ELR (cell line): ENCODE measurements around the gene PLAAT5.
"Not testable (repeated sequence)": the region's sequence is repeated elsewhere in the genome, so short reads cannot be mapped to it uniquely, and the experiment has no call there.

Source experiments
- DNase-seq: peaks from one replicate; pipeline ENCODE4 v3.0.0-alpha.2; 2015; ENCODE audit warnings: low read depth

The PLAAT5 gene, protein sequence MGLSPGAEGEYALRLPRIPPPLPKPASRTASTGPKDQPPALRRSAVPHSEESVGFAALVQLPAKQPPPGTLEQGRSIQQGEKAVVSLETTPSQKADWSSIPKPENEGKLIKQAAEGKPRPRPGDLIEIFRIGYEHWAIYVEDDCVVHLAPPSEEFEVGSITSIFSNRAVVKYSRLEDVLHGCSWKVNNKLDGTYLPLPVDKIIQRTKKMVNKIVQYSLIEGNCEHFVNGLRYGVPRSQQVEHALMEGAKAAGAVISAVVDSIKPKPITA

GRCh38 chr11:63490551-63491239, at the start of gene PLAAT5:
Gene PLAAT5 (minus strand): TSS chr11:63491167. CDS start chr11:63491034, 133 bp downstream.
- peak; percentile 31 for DNase-seq

DNA sequence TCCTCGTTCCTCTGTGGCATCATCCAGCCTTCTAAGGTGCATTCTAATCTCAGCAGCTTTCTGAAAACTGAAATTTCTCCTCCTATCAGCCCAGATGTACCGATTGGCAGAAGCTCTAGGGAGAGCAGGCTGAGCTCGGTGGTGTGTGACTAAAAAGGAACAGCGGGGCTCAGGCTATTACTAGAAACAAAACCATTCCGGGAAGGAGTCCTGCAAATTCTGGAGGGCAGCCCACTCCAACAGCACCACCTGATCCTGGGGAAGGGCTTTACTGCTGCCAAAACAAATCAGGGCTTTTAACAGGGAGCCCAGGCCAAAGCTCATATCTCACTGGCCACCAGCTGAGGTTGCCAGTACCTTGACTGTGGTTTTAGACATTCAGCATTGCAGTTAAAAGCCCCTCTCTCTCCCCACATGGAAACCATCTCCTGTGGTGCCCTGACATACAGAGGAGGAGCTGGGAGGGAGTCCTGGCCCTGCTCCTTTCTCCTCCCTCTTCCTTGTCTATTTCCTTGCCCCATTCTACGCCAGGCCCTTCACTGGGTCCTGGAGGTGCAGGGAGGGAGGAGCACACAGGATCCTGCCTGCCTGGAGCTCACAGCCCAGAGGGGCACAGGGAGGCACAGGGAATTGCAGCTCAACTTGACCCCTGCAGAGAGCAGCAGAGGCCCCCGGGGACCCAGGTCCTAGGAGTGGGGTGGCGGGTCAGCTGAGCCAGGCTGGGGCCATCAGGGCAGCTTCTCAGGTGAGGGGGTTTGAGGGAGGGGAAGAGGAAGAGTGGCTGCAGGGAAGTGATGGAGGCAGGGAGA, 46.5 kb upstream of the PLAAT5 start:
- DNase-seq, result peak; percentile 14

DNA sequence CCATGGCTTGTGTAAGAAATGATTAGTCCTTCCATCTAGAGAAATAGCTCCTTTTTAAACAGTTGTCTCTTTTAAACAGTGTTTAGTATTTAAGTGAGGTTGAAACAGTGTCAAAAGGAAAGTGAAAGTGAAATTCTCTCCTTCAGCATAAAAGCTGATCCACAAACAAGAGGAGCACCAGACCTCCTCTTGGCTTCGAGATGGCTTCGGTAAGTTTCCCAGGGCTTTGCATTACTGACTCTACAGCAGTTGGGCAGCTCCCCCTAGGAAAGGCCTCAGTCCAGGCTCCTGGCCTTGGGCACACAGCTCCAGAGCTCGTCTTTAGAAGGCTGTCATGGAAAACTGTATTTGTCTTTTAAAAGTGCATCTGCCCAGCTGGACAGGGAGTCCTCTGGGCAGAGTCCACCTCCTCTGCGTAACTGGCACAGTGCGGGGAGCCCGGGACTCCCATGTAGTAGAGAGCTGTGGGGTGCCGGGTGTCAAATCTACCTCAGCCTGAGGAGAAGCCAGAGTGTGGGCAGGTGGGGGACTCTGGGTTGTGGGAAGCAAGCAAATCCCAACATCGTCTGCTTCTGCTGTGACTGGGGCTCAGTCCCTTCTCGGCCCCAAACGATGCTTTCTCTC, 45.8 kb upstream of the PLAAT5 start, which contains the start of gene PLAAT4:
Gene PLAAT4, plus strand, starts transcription at position 140 of the 624 bp plus-strand sequence. Its CDS starts 61 bp downstream, at position 201.
- DNase-seq, result peak; percentile 51

GRCh38 chr11:63535734-63536133, 44.8 kb upstream of the PLAAT5 start:
- peak; percentile 42 for DNase-seq

- no peak for DNase-seq
Measured at GRCh38 chr11:63534895-63535461, 44.0 kb upstream of the PLAAT5 start.

DNA sequence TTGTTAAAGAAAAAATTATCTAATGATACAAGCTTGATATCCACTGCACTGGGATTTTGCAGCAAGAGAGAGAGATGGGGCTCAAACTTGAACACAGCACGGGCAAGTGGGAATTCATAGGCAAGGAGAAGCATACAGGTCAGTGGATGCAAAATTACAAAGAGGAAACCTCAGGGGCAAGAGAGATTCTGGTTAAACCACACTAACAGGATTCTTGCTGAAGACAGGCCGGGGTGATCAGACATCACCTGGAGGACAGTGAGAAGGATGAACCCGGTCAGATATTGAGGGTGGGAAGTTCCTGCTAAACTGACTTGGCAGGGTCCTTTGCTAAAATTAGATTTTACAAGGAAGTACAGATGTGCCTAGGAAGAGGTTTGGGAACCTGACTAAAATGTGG, 43.1 kb upstream of the PLAAT5 start:
- DNase-seq, result no peak

GRCh38 chr11:63532799-63533475, 42.0 kb upstream of the PLAAT5 start:
- peak; percentile 11 for DNase-seq

GRCh38 chr11:63532117-63532516, 41.1 kb upstream of the PLAAT5 start:
- no peak for DNase-seq

DNA sequence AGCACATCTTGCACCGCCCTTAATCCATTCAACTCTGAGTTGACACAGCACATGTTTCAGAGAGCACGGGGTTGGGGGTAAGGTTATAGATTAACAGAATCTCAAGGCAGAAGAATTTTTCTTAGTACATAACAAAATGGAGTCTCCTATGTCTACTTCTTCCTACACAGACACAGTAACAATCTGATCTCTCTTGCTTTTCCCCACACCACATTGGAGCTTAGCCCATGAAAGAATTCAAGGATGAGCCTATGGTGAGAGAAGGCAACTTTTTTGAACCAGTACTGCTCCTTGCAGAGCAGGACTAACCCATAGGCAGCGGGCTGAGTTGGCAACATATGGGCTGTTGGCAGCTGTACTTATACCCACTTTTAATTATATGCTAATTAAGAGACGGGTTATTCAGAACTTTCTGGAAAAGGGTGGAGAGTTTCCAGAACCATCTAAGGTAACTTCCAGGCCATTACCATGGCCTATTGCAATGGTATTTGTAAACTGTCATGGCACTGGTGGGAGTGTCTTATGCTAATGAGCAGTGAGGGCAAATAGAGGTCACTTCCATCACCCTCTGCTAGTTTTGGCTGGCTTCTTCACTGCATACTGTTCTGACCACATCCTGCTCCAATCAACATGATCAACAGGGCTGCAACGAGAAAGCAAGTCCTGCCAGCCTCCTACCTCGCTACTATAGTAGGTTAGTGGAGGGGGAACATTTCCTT, 40.3 kb upstream of the PLAAT5 start:
- peak; percentile 79 for DNase-seq

DNA sequence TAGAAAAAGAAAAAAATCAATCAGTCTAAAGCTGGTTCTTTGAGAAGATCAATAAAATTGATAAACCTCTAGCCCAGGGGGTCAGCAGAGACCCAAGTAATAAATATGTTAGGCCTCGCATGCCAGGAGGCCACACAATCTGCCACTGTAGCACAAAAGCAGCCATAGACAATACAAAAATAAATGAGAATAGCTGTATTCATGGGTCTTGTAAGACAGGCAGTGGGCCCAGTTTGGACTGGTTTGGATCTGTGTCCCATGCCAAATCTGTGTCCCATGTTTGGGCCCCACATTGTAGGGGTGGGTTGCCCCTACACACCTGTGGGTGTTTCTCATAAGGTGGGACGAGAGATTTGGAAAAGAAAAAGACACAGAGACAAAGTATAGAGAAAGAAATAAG, 39.1 kb upstream of the PLAAT5 start:
- no peak for DNase-seq

GRCh38 chr11:63529373-63529772, 38.4 kb upstream of the PLAAT5 start:
- not testable (repeated sequence) for DNase-seq

DNA sequence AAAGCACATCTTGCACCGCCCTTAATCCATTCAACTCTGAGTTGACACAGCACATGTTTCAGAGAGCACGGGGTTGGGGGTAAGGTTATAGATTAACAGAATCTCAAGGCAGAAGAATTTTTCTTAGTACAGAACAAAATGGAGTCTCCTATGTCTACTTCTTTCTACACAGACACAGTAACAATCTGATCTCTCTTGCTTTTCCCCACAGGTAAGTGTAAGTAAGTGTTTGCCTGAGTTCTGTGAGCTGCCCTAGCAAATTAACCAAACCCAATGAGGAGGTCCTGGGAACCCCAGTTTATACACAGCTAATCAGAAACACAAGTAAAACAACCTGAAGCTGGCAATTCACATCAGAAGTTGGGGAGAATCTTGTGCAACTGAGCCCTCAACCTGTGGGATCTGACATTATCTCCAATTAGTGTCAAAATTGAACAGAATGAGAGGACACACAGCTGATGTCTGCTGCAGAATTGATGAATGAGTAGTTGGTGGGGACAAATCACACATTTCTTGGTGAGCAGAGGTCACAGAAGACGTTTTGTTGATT, 37.8 kb upstream of the PLAAT5 start:
- not testable (repeated sequence) for DNase-seq

- DNase-seq, result not testable (repeated sequence)
Measured at GRCh38 chr11:63528156-63528555, 37.2 kb upstream of the PLAAT5 start.

DNA sequence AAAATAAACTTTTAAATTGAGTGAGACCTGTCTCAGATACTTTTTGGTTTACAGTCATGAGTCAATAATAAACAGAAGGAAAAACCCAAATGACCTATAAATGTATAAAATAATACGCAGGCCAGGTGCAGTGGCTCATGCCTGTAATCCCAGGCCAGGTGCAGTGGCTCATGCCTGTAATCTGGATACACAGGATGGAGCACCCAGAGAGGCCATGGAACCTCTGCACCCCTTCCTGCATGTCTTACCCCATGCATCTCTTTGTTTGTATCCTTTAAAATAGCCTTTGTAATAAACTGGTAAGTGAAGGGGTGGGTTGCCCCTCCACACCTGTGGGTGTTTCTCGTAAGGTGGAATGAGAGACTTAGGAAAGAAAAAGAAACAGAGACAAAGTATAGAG, 36.7 kb upstream of the PLAAT5 start:
- no peak for DNase-seq

DNA sequence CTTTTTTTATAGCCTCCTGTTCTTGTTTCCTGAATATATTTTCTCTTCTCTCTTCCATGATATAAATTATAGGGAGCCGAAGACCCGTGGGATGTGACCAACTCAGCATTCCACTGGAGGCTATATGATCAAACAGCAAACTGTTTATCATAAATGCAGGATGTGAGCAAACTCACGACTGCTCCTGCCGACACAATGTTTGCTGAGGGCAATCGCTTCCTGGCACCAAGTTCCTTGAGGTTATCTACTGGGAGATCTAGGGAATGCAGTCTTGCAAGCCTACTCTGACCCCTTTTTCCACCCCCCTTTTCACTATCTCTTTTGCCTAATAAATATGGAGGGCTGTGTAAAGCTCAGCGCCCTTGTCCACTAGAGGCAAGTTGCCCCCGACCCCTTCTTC, 32.2 kb upstream of the PLAAT5 start:
- no peak for DNase-seq

DNA sequence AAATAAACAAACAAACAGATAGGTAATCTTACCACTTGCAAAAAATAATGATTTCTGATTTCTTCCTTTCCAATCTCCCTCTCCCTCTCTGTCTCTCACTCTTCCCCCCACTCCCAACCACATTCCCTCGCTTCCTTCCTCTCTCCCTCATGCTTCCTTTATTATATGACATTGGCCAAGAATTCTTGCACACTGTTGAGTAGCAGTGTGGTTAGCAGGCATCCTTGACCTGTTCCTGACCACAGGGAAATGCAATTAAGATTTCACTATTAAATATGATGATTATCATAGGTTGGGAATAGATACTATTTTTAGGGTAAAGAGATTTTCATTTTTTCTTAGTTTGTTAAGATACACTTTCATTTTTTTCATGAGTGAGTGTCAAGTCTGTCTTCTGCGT, 30.9 kb upstream of the PLAAT5 start:
- DNase-seq, result no peak

- no peak for DNase-seq
Measured at GRCh38 chr11:63520606-63521170, 29.7 kb upstream of the PLAAT5 start.

DNA sequence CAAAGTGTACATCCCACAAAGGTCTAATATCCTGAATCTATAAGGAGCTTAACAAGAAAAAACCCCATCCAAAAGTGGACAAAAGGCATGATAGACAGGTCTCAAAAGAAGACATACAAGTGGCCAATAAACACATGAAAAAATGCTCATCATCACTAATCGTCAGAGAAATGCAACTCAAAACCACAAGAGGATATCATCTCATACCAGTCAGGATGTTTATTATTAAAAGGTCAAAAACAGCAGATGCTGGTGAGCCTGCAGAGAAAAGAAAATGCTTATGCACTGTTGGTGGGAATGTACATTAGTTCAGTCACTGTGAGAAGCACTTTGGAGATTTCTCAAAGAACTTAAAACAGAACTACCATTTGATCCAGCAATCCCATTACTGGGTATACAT, 27.6 kb upstream of the PLAAT5 start:
- DNase-seq, result peak; percentile 66

GRCh38 chr11:63517156-63517555, 26.2 kb upstream of the PLAAT5 start:
- no peak for DNase-seq

GRCh38 chr11:63516109-63516508, 25.1 kb upstream of the PLAAT5 start:
- no peak for DNase-seq
